Stimulated activated CD4-positive, alpha-beta T cell treated with anti-CD3 and anti-CD28 coated beads, Interleukin-4, amount 100 ng/mL, for 24 hours (primary cell): ENCODE measurements around the gene RPAP2.
"Not testable (repeated sequence)": the region's sequence is repeated elsewhere in the genome, so short reads cannot be mapped to it uniquely, and the experiment has no call there.

Experiments
- DNase-seq: peaks from one replicate; pipeline ENCODE4 v3.0.0-alpha.2; 2020

Gene RPAP2

DNA sequence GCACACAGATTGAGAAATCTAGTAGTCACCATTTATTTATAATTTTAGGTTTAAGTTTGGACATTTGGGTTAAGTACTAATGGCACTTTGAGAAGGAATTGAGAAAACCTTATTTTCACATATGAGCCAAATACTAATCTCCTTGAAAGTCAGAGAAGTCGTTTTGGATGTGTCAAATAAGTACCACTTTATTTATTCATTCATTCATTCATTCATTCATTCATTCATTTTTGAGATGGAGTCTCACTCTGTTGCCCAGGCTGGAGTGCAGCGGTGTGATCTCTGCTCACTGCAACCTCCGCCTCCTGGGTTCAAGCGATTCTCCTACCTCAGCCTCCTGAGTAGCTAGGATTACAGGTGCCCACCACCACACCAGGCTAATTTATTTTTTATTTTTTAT is 79.1 kb downstream of the RPAP2 start:
- DNase-seq, result not testable (repeated sequence)

DNA sequence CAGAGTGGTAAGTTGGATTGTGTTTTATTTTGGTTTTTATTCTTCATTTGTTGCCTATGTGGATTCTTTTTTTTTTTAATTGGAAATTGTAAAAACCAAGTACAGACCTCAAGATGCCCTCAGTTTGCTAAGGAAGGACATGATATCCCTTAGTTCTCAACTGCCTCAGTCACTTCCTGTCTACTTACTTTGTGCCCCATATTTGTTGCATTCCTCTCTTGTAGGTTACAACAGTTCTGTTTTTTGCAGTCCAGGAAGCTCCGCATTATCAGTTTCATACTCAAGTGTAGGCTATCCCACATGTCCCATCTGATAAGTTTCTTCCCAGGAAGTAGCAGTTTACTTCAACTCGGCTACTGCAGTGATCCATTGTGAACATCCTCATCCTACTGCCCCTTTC is 82.0 kb downstream of the RPAP2 start:
- DNase-seq, result no peak

DNA sequence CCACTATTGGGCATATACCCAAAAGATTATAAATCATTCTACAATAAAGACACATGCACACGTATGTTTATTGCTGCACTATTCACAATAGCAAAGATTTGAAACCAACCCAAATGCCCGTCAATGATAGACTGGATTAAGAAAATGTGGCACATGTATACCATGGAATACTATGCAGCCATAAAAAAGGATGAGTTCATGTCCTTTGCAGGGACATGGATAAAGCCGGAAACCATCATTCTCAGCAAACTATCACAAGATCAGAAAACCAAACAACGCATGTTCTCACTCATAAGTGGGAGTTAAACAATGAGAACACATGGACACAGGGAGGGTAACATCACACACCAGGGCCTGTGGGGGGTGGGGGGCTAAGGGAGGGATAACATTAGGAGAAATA is 95.1 kb downstream of the RPAP2 start:
- DNase-seq, result not testable (repeated sequence)

DNA sequence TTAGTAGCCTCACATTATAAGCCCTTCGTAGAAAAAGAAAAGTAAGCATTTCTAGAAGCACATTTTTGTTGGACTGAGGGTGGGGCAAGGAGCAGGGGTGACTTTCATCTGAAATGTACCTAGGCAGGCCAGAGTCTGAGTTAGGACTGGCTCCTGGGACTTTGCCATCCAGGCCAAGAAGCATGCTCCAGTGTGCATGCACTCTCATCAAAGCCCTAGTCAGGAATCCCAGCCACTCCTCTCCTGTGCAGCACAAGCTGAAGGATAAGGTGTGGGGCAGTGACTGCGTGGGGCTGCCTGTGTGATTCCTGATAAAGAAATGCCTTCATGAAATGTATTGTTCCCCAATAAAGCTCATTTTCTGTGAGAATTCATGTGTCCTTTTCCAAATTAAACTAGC is 99.7 kb downstream of the RPAP2 start:
- DNase-seq, result no peak

DNA sequence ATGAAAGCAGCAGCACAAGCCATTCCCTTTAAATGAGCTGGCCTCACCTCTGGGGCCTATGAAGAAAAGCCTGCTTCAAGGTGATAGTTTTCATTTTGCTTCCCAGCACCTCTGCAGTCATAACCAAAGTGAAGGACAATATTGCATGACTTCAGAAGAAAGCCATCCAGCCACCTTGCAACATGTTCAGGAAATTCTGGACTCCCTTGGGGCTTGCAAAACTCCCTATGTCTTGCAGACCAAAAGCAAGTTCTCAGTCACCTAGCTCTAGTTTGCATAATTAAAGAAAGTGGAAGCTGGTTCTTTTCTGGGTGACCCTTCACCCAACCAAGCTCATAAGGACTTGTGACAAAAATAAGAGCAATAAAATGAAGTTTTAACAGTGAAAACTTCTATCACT is 100.2 kb downstream of the RPAP2 start:
- DNase-seq, result no peak

DNA sequence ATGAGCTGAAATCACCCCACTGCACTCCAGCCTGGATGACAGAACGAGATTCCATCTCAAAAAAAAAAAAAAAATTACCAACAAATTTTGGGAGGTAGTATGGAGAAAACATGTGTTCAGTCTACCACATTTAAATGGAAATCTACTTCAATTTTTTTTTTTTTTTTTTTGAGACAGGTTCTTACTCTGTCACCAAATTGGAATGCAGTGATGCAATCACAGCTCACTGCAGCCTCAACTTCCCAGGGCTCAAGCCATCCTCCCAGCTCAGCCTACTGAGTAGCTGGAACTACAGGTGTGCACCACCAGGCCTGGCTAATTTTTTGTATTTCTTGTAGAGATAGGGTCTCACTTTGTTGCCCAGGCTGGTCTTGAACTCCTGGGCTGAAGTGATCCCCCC is 105.8 kb downstream of the RPAP2 start:
- DNase-seq, result no peak

DNA sequence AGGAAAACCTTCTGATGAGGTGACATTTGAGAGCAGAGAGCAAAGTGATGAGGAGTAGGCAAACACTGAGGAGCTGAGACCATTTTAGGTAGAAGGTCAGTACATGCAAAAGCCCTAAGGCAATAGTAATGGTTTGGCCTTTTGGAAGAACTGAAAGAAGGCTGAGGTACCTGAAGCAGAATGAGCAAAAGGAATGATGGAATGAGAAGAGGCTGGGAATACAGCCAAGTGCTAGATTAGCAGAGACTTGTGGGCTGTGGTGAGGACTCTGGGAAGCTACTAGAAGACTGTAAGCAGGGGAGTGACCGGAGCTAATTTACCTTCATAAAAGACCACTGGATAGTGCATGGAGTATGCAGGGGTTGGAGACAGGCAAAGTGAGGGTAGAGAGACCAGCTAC is 110.0 kb downstream of the RPAP2 start:
- no peak for DNase-seq

DNA sequence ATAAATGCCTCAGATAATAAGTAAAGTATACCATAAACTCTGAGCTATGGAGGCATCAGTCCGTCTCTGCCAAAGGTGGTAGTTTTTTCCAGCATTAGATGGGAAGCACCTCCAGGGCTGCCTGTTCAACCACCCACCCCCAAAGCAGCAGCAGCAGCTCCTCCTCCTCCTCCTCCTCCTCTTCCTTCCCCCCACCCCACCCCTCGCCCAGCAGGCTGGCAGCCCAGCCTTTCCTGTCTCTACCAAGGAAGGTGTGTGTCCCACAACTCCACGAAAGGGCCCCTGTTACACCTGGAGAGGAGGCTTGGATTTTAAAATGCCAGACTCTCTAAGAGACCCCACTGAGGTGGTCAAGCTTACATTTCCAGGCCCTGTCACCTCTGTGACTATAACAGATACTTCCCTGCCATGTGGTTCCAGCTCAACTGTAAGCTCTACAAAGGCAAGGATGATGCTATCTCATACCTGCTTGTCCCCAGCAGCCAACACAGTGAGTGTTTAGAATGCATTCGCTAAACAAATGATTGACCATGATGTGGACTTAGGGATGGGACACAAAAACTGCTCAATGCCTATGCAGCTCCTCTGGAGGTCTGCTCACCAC is 111.2 kb downstream of the RPAP2 start:
- DNase-seq, result no peak

DNA sequence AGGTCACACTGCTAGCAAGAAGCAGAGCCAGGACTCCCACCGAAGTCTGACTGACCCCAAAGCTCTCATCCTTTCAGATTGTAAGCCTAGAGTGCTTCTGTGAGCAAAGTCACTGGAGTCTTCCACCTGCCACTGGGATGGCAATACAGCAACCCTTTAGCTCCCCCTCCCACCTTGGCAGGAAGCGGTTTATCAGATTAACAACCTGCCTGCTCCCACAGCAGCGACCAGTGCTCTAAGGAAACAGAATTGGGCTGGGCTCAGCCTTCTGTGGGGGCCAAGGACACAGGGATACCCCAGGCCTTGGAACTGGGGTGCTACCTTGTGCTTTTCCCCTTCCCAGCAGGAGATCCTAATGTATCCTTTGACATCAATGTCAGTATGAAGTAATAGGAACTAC is 111.8 kb downstream of the RPAP2 start:
- DNase-seq, result peak; percentile 22

DNA sequence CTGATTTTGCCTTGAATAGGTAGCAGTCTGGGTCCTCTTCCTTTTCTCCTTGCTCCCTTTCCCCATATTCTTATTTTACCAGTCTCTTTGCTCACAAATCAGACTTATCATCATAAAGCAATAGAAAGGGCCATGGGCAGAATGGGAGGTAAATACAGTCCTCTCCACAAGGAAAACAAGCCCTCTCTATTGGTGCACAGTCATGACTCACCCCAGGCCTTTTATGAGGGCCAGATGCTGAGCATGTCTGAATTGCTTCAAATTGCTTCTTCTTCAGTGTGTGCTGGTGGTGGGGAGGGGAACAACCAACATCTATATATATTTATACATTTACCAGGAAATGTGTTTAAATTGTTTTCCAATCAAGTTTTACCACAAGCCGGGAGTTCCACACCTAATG is 112.7 kb downstream of the RPAP2 start:
- peak; percentile 5 for DNase-seq

DNA sequence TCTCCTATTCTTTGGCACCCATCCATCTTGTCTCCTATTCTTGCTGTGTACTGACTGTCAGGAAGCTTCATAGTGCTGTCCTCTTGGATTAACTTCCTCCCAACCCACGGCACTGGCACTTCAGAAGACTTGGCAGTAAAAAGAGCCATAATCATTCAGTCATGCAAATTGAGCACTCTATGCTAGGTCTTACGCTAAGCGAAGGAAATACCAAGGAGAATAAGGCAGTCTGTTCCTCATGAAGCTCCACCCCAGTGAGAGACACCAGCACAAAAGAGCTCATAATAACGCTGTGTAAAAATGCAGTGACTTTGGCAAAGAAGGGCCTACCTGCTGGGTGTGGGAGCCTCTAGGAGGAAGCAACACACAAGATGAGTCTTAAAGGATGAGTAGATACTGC is 120.8 kb downstream of the RPAP2 start:
- no peak for DNase-seq

DNA sequence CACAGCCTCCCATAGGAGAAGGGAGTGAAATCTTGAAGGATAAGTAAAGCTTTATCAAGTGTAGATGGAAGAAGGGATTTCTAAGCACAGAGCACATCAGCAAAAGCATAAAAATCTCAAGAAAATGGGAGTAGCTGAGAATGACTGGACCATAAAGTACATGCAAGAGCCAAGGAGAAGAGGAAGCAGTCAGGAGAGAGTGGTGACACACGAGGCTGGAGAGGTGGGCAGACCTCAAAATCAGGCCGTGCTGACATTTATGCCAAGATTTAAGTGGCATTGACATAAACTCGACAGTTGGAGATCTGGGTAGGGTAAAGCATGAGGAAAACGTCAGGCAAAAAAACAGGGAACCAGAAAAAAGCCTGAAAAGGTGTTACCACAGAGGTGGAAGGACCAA is 125.5 kb downstream of the RPAP2 start:
- no peak for DNase-seq

DNA sequence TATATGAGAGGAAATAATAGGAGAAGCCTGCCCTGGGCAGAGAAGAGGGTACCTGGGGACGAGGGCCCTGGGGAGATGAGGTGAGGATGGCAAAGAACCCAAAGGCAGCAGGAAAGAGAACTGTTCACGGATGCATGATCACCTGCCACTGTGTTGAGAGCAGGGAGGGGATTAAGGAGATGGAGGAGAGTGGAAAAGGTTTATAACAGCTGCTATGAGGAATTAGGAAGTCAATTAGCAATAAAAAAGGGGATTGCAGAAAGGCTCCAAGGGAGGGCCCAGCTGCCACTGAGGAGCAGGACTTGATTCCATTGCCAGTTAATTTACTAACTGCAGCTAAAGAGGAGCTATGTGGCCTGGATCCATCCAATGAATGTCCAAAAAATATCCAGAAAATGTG is 126.8 kb downstream of the RPAP2 start:
- no peak for DNase-seq

DNA sequence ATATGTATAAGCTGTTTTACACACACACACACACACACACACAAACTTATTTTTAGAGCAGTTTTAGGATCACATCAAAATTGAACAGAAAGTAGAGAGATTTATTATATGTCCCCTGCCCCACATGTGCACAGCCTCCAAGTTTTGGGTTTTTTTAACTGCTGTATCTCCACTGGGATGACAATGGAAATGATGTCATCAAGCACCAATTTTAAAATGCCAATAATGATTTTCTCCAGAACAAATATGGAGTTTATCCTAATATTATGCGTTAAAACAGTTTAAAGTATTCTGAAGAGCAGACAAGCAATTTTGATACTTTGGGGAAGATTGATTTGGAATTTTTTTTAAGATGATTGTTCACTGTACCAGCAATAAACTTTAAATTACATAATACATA is 131.2 kb downstream of the RPAP2 start:
- no peak for DNase-seq

DNA sequence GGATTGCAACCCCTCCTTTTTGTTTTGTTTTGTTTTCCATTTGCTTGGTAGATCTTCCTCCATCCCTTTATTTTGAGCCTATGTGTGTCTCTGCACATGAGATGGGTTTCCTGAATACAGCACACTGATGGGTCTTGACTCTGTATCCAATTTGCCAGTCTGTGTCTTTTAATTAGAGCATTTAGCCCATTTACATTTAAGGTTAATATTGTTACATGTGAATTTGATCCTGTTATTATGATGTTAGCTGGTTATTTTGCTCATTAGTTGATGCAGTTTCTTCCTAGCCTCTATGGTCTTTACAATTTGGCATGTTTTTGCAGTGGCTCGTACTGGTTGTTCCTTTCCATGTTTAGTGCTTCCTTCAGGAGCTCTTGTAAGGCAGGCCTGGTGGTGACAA is 135.7 kb downstream of the RPAP2 start:
- not testable (repeated sequence) for DNase-seq

DNA sequence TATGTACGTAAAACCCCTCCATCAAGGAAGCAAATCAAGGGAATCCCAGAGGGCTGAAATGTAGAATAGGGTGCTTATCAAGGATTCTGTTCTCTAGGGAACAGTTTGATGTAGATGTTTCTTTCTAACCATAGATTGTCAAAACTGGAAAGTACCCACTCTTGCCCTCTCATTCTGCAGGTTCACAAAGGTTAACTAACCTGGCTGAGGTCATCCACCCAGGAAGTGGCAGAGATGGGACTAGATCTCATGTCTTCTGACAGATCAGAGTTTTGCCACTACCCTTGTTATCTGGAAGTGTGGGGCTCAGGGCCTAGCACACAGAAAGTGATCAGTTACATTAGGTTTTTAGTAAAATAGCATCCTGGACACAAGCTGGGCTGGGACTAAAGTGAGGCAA is 140.4 kb downstream of the RPAP2 start:
- no peak for DNase-seq

DNA sequence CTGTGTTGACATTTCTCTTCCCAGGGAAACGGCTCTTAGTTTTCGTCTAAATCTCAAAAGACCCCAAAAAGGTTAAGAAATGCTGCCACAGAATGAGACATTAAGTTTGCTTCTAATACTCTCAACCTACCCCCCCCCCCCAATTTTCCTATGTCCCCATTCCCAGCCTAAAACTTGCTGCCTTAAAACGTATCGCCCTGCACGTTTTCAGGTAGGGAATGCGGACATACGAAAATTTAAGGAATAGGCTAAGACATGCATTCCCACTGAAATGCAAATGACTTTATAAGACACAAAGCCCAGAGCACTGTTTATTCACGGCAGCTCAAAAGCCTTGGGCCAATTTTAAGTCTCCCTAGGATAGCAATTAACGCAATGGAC is 142.4 kb downstream of the RPAP2 start:
- DNase-seq, result no peak

DNA sequence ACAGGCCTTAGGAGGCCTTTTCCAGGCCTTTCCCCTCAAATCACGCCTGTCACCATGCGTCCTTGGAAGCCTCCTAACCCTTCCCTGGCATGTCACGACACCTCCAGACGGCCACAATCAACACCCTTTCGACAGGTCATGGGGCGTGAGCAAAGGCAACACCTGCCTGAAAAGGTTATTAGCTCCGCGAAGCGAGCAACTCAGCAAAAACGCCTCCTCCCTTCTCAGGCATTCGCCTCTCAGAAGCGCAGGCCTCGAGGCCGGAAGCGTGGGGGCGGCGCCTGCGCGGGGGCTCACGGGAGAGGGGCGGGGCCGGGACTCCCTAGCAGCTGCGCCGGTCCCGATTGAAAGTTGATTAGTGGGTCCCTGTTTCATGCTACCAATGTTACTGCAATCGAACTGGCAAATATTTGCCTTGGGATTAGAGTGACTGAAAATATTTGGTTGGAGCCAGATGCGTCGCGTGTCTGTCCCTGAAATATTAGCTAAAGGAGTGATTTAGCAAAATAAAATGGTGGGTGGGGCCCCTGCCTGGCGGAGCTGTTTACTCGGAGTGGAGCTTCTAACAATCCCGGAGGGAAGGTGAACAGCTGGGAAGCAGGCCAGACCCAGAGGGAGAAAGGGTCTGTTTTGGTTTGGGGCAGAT is 143.0 kb downstream of the RPAP2 start:
- DNase-seq, result no peak

DNA sequence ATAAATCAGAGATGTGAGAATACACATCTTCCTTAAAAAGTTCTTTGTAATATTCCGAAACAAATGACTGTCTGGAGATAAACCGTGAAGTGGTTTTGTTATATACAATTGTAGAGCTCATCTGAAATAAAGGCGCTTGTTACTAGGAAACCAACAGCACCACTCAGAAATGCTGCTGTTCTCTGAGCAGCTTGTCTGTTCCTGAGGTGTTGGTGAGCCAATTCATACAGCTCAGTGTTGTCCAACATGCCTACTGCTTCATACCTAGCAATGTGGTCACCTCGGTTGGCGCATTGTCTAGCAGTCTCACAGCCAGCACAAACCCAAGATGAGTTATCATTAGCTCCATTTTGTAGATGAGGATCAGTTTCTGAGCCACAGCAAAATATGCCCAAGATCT is 143.5 kb downstream of the RPAP2 start:
- no peak for DNase-seq

DNA sequence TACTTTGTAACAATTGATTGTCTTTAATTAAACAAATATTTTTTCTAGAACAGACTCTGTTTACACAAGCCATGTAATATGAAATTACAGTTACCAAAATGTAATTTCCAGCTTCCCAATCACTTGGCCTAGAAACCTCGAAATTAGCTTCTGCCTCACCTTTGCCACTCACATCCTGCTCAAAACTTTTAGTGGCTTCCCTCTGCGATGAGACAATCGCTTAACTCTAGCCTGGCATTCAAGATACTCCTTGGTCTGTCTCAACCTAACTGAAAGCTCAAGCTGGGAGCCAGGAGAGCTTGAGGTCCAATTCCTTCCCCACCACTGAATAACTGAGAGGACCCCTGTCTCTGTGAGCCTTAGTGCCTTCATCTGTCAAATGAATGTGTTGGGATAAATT is 145.0 kb downstream of the RPAP2 start:
- no peak for DNase-seq

DNA sequence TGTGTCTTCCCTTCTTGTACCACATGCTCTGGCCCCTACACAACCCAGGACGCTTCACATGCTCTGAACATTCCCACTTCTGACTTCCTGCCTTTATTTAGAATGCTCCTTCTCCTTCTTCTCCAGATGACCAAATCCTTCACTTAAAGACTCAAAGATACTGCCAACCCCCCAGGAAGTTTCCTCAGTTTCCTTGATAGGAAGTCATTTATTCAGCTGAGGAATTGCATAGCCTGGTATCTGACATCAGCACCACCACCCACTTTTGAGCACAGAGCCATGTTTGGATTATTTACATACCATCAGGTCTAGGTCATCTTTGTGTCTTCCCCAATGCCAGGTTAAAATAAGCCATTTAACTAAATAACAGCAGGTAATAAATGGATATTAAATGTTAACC is 145.5 kb downstream of the RPAP2 start:
- no peak for DNase-seq

DNA sequence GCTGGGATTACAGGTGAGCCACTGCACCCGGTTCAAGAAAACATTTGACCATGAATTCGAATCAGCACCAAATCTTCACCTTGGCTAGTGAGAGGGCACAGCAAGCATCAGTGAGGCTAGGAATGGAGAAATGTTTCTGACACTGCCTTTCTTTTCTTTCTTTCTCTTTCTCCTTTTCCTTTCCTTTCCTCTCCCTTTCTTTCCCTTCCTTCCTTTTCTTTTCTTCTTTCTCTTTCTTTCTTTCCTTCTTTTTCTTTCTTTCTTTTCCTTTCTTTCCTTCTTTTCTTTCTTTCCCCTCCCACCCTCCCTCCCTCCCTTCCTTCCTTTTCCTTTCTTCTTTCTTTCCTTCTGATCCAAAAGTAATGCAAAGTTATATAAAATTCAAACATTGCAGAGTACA is 147.0 kb downstream of the RPAP2 start:
- no peak for DNase-seq

DNA sequence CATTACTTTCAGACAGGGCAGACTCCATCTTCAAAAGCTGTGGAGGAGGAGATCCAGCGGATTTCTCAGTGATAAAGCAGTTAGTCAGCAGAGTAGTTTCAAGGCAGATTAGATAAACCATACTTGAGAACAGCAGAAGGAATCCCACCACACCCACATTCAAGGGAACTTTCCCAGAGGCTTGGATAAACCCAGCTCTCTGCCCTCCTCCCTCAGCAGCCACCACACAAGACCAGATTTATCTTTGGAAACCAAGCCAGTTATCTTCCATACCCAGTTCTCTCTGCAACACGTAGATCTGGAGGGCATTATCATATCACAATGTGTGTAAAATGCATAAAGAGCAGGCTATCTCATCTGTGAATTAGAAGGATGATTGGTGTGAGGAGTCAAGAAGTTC is 147.7 kb downstream of the RPAP2 start:
- DNase-seq, result no peak

DNA sequence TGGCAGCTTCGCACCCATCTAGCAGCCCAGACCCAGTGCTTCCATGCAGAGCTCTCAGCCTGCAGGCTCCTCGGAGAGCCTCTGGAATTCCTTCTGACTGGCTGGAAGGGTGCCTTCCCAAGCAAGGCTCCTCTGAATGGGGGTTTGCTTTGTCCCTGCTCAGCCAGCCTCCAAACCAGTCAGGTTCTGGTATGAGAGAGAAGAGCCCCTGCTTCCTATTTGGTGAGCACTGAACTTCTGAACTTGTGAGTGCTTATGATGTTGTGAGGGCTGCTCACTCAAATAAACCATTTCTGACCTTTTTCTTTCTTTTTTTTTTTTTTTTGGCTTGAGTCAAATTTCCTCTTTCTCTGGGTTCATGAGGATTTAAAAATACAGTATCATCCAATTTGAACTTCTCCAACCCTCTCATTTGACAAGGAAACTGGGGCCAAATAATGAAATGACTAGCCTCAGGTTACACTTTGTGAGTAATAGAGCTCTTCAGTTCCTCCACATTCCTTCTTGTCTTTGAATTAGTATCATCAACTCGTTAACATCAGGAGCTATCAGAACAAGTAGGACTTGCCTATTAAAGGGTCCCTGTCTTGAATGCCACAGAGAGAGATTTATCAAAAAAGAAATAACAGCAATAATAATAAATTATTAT is 148.3 kb downstream of the RPAP2 start:
- no peak for DNase-seq

DNA sequence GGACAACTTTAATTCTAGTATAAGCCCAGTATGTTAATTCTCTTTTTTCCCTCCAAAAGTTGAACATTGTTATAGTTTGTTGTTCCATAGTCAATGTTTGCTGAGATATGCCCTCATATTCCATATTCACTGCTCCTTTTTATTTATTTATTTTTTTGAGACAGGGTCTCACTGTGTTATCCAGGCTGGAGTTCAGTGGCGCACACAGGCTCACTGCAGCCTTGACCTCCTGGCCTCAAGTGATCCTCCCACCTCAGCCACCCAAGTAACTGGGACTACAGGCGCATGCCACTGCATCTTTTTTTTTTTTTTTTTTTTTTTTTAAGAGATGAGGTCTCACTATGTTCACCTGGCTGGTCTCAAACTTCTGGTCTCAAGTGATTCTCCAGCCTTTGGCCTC is 149.1 kb downstream of the RPAP2 start:
- no peak for DNase-seq
